ENCODE results near the gene VWF.
"Not testable (repeated sequence)": the region's sequence is repeated elsewhere in the genome, so short reads cannot be mapped to it uniquely, and the experiment has no call there.

Gene VWF

DNA sequence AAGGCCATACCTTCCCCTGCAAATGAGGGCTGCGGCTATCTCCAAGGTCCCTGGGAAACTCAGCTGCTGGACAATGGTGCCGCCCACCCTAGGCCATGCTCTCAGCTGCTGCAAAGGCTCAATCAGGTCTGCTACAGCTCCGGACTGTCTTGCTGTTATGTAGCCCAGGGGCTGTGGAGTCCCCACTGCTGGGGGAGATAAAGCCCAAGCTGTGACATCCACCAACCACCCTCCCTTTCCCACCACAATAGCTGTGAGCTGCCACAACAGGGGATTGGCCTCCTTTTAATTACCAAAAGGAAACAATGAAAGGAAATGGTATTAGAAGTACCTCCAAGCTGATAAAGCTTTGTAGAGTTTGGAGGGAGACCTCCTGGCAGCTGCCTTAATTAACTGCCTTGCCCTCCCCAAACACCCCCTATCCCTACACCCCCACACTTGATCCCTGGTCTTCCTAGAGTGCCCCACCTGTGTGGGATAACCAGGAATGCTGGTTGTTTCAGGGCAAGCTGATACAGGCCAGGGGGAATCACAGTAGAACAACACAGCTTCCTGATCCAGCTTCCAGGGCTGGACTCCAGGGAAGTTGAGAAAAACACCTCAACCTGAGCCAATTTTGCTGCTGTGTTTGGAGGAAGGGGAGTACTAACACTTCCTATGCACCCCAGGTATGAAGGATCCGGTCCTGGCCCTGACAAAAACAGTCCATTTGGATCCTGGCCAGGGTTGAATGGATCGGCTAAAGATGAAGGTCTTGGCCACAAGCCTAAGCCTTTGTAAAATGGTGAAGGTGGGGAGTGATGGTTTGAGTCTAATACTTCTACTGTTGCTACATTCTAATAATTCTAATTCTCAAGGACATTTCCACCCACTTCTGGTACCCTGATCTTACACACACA lies at the start of gene VWF:
VWF (minus strand) TSS at position 260 of the 899 bp plus-strand sequence. CDS start 1,474 bp downstream, outside the sequence.
- peak; percentile 48 for FAIRE-seq

DNA sequence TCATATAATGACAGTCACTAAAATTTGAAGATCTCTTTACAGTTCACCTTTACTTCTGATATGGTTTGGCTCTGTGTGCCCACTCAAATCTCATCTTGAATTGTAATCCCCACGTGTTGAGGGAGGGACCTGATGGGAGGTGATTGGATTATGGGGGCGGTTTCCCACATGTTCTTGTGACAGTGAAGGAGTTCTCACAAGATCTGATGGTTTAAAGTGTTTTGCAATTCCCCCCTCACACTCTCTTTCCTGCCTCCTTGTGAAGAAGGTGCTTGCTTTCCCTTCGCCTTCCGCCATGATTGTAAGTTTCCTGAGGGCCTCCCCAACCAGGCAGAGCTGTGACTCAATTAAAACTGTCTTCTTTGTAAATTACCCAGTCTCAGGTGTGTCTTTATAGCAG lies 48.4 kb upstream of the VWF start:
- DNase-seq (ENCODE audit: low spot score) (no peak), FAIRE-seq (peak; percentile 84)

More for the DNA sequence above, at the start of gene VWF:
- DNase-seq (ENCODE audit: low spot score), result no peak

DNA sequence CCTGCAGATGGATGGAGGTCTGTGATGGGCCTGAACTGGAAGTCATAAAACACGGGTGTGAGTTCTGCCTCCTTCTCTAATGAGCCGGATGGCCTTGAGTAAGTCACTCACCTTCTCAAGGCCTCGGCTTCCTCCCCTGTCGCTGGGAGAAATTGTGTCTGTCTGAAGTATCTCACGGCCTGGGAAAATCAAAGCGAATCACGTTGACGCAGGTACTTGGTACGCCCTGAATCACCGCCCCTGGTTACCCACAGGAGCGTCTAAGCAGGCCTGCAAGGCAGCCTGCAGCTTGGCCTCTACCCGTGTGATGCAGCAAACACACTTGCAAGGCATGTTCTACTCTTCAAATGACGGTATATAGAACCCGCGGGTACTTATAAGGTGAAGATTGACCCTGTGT lies 47.6 kb upstream of the VWF start:
- FAIRE-seq (no peak), DNase-seq (ENCODE audit: low spot score) (no peak)

DNA sequence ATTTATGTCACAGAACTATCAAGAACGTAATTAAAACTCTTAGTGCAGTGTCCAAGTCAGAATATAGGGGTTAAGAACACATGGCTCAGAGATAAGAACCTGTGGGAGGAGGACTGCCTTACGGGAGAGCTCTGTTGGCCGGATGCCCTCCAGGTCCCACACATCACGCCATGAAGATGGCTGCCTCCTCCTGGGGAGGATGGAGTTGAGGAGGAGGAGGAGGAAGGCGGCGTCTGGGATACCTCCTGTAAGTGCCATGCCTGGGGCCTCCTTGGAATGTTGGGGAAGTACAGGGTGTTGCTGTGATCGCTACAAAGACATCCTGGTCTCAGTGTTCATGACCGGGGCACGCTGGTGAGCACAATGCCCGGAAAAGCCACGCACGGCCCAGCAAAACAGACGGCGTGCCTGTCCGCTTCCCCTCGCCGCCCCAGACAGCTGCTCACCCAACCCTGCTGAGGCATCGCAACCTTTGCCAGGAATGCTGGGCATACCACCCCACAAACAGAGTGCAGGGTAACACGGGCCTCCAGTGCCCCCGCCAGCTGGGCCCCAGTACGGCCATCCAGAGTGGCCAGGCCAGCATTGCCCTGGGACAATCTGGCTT lies 47.0 kb upstream of the VWF start:
- DNase-seq (ENCODE audit: low spot score), result no peak
- peak; percentile 13 for FAIRE-seq

DNA sequence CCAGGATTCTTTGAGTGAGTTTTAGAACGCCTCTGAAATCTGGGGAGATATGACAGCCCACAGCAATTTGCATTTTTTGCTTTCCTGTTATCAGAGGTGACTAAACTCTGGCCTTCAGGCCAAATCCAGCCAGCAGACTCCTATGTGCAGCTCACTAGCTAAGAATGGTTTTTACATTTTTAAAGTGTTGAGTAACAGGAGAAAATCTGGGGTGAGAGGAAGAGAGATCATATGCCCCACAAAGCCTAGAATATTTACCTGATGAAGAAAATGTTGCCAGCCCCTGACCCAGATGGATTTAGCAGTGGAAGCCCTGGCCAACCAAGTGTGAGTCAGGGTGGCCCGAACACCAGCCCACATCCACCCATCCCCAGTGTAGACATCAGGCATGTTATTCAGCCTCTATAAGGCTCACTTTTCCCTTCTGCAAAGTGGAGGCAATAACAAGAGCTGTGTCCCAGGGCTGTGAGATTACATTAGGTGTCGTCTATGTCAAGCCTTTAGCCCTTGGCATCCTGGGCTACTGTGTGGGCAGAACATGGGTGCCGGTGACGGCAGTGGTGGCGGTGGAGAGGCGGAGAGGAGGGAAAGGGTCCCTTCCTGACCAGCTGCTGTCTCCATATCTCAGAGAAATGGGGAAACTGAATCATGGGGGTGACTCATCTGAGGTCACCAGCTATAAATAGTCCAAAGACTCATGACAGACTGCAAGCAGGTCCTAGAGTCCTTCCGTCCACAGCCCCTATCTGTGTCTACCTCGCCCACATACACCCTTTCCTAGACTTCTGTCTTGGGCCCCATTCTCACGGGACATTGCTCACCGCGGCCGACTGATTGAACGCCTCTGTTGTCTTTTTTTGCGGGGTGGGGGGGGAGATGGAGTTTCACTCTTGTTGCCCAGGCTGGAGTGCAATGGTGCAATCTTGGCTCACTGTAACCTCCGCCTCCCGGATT lies 43.1 kb upstream of the VWF start:
- FAIRE-seq (peak; percentile 88), DNase-seq (ENCODE audit: low spot score) (peak; percentile 93)

DNA sequence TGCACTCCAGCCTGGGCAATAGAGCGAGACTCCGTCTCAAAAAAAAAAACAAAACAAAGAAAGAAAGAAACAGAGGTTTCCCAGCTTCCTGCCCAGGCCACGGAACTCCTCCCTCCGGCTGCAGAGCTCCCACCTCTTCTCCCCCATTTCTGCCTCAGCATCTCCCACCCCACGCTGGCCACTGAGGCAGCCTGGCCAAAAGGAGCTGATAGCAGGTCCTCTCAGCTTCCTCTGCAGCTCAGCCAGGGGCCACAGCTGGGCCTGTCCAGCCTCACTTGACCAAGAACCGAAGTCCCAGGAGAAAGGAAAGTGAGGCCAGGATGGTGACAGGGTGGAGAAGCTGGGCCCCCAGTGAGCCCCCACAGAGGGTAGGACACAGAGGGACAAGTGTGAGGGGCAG lies 42.3 kb upstream of the VWF start:
- no peak for DNase-seq (ENCODE audit: low spot score)
- FAIRE-seq, result no peak

DNA sequence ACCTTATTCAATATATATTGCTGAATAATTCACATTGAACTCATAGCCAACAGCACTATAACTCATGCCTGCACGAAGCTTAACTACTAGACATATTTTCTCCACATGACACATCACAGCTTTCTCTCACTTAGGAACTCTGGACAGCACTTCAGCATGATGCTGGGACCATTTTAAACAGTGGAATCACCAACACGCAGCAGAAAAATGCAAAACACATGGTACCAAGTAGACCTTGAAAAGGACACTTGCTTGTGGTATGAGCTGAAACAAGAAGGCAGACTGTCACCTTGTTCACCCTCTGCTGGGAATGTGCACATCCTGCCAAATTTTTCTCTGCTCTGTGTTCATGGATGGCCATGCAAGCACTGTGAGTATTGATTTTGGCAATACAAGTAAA lies 40.9 kb upstream of the VWF start:
- FAIRE-seq, result peak; percentile 78
- no peak for DNase-seq (ENCODE audit: low spot score)

DNA sequence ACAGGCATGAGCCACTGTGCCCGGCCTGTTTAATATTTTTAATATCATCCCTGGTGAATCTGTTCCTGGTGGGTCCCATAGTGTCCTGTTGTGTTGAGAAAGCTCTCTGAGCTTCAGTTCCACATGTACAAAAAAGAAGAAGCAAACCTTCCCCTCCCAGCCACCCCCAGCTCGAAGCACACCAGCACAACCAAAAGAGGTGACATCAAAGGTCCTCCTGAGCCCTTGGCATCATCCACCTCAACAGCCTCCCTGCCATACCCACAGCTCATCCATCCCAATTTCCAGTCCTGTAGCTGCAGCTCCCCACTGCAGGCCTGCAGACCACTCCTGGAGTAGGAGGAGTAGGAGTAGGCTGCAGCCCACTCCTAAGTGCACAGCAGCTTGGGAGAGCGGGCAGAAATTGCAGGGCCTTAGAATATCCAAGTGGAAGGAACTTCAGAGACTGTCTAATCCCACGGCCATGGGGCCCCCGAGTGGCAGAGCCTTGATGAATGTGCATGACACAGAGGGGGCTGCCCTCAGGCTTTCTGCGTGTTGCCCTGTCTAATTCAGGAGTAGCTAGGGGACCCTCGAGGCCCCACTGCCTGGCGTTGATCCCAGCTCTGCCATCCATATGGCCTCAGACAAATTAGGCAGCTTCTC lies 39.1 kb upstream of the VWF start:
- no peak for FAIRE-seq
- no peak for DNase-seq (ENCODE audit: low spot score)

DNA sequence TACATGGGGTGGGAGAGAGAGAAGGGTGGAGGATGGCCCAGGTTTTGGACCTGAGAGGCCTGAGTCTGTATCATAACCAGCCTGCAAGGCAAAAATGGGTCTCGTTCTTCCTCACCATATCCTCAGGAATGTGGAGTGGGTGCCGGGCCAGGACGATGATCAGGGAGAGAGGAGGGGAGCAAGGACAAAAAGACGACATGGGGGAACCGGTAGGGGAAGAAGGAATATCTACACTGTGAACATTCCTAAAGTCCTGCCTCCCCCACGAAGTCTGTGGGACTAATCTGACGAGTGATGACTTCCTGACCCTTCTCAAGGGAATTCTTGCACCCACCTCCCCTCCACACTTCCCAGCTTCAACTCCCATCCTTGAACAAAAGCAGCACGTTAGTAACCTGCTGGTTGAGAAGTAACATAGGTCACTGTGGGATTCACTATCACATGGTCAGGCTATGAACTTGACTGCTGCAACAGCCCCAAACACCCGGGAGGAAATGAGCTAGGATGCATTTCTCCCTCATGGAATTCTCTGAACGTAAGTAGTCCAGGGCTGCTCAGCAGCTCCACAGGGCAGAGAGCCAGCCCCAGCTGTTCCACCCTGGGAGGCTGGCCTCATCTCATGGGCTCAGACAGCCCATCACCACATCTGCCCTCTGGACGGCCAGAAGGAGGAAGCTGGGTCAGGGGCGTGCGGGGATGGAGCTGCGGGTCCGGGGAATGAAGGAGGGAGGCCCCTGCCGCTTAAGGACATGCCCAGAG lies 36.8 kb upstream of the VWF start:
- FAIRE-seq (no peak), DNase-seq (ENCODE audit: low spot score) (no peak)

DNA sequence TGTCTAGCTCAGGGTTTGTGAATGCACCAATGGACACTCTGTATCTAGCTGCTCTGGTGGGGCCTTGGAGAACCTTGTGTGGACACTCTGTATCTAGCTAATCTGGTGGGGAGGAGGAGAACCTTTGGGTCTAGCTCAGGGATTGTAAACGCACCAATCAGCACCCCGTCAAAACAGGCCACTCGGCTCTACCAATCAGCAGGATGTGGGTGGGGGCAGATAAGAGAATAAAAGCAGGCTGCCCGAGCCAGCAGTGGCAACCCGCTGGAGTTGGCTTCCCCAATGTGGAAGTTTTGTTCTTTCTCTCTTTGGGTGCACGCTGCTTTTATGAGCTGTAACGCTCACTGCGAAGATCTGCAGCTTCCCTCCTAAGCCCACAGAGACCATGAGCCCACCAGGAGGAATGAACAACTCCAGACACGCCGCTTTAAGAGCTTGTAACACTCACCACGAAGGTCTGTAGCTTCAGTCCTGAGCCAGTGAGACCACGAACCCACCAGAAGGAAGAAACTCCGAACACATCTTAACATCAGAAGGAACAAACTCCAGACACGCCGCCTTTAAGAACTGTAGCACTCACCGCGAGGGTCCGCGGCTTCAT lies 35.7 kb upstream of the VWF start:
- not testable (repeated sequence) for DNase-seq (ENCODE audit: low spot score)
- FAIRE-seq, result peak; percentile 27

DNA sequence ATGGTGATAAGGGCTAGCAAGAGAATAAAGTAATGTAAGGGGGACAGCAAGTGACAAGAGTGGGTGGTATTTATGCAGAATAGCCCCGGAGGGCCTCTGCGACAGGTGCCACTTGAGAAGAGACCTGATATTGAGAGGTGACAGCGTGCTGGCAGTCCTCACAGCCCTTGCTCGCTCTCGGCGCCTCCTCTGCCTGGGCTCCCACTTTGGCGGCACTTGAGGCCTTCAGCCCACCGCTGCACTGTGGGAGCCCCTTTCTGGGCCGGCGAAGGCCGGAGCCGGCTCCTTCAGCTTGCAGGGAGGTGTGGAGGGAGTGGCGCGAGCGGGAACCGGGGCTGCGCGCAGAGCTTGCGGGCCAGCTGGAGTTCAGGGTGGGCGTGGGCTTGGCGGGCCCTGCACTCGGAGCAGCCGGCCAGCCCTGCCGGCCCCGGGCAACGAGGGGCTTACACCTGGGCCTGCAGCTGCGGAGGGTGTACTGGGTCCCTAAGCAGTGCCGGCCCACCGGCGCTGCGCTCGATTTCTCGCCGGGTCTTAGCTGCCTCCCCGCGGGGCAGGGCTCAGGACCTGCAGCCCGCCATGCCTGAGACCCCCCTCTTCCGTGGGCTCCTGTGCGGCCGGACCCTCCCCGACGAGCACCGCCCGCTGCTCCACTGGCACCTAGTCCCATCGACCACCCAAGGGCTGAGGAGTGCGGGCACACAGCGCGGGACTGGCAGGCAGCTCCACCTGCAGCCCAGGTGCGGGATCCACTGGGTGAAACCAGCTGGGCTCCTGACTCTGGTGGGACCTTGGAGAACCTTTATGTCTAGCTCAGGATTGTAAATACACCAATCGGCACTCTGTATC lies 34.9 kb upstream of the VWF start:
- DNase-seq (ENCODE audit: low spot score); FAIRE-seq: not testable (repeated sequence)

DNA sequence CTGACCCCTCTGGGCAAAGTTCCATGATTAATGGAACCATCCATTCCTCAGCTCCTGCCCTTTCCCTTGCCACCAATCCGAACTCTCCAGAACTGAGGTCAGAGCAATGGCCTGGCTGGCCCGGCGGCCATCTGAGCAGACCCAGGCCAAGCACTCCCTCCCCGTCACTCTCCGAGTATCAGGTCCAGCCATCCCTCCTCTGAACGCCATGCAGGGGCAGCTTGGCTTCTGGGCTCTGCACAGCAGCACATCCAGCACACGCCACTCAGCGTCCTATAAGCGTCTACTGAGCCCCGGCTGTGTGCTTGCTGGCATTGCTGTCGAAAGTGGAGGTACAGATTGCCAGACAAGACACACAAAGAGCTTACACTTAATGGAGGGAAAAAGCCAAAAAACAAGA lies 34.3 kb upstream of the VWF start:
- DNase-seq (ENCODE audit: low spot score) (no peak), FAIRE-seq (peak; percentile 50)

DNA sequence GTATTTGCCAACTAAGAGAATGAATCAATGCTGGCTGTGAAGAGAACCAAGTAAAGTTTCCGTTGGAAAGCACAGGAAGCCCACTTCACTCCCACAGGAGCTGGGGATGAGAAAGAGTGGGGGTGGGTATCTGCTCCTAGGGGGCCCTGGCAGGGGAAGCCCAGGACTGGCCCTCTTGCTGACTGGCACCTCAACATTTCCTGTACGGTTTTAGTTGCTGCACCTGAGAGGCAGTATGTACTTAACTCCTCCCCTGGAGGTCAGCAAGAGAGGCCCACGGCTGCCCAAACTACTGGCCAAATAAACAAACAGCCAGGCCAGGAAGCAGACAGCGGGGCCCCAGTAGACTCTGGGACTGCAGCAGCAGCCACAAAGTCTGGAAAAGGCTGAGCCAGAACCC lies 33.8 kb upstream of the VWF start:
- FAIRE-seq, result no peak
- DNase-seq (ENCODE audit: low spot score), result no peak

DNA sequence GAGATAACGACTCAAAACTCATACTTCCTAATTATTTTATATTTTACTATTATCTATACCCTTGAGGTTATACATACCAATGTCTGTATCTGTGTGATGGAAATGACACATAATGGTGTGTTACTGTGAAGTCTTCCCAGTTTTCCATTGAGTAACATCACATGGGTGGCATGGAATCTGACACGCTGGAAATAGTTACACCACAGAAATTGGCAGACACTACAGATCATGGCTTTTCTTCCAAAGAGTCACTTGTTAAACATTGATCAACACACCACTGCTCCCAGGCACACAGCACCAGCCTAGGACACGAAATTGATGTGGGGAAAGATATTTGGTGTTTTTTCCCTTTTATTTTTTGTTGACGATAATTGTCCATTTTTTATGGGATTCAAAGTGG lies 33.0 kb upstream of the VWF start:
- FAIRE-seq (no peak), DNase-seq (ENCODE audit: low spot score) (no peak)

DNA sequence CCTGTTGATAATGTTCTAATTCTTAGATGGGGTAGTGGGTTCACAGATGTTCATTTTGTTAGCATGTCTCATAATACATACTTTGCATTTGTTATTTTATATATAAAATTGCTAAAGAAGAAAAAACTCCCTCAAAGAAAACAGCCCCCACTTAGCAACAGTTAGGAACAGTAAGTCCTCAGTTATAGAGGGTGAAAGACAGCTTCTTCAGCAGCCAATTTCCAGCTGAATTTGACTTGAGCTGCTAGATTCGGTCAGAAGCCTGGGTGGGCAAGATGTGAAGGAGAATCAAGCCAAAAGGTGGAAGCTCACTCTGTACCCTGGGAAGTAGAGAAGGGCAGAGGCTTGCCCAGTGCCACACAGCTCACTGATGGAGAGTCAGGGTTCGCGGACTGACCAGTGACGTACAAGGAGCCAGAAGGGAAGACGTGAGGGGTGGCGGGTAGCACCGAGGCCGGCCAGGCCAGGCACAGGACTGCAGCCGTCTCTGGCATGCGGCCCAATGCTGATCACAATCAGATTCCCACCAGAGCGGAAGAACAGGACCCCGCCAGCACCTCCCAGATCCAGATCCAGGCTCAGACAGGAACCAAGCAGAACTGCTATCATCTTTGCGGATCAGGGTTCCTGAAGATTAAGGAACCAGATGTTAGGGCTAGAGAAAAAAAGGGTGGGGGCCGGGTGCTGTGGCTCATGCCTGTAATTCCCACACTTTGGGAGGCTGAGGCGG lies 30.4 kb upstream of the VWF start:
- FAIRE-seq (no peak), DNase-seq (ENCODE audit: low spot score) (no peak)

DNA sequence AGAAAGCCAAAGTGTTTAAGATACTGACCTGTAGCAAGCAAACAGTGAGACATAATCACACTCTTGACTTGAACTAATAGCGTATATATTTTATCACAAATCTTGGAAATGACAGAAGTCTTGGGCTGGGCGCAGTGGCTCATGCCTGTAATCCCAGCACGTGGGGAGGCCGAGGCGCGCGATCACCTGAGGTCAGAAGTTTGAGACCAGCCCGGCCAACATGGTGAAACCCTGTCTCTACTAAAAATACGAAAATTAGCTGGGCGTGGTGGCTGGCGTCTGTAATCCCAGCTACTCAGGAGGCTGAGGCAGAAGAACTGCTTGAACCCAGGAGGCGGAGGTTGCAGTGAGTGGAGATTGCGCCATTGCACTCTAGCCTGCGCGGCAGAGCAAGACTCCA lies 24.3 kb upstream of the VWF start:
- not testable (repeated sequence) for DNase-seq (ENCODE audit: low spot score); FAIRE-seq

DNA sequence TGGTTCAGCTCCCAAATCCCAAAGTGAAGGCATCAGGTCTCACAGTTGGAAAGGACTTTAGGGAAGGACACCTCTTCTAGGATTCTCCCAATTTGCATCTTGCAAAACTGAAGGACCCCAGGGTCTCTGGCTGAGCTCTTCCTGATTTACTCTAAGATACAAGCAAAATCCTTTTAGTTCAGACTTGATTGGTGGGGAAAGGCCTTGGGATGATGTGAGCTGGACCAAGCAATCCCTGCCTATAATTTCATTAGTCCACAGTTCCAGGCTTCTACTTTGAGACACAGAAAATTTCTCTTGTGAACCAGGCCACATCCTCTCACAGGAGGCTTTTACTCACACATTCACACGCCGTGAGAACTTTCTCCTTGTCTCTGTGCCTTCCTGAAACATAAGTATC lies 23.6 kb upstream of the VWF start:
- no peak for DNase-seq (ENCODE audit: low spot score)
- FAIRE-seq, result no peak

DNA sequence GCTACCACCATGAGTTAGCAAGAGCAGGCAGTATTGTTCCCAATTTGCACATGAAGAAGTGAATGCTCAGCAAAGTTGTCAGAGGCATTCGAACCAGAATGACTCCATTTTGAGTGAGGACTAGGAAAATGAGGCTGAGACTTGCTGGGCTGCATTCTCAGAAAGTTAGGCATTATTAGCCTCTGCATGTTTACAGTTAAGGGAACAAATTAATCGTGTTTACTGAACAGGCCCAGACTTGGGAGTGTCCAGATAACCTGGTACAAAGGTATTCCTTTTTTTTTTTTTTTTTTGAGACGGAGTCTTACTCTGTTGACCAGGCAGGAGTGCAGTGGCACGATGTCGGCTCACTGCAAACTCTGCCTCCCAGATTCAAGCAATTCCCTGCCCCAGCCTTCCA lies 22.5 kb upstream of the VWF start:
- FAIRE-seq (no peak), DNase-seq (ENCODE audit: low spot score) (no peak)
